SK-N-SH (cell line): Measurements from ENCODE around the gene ZNF248. TPM values are rescaled to one million over a fixed set of nuclear protein-coding genes. Genes with fewer than 3 reads are reported as not detected.

ENCODE experiments used
- CTCF ChIA-PET: fragments of 300-600, 350-600 bp; formaldehyde crosslinking; extraction: SDS; loops from one replicate; lab custom pipeline; 2021; lab: Yijun Ruan, JAX
- POLR2A ChIA-PET: fragments of 350-600 bp; sonication (Branson Sonifier 250); formaldehyde crosslinking; extraction: SDS; loops from one replicate; lab custom pipeline; 2020; ENCODE audit warnings: antibody characterized with exemption, inconsistent platforms; lab: Yijun Ruan, JAX
- DNase-seq: peaks from one replicate; pipeline ENCODE4 v3.0.0; 2012
- H2AFZ ChIP-seq: fragments of 200-600 bp; sonication (generic); 2 replicates; pipeline ENCODE4 v1.8.1; 2016; ENCODE audit warnings: antibody characterized with exemption, mild to moderate bottlenecking, low read depth
- H3F3A ChIP-seq: fragments of 200-600 bp; sonication (generic); replicated peaks from 2 replicates; pipeline ENCODE3; 2016; ENCODE audit warnings: antibody characterized with exemption, mild to moderate bottlenecking; ENCODE audit not compliant: insufficient read depth
- H3K27ac ChIP-seq, 2 experiments: fragments of 200-500 bp in 1 of 2; fragments of 200-600 bp in 1 of 2; sonication (Bioruptor generic) in 1 of 2; sonication (generic), shearing (Covaris generic) in 1 of 2; 2 replicates each; pipeline versions ENCODE4 v1.5.1 to v1.6.1; 2014 to 2016; ENCODE audit warnings: low read depth in 2 of 2, inconsistent platforms in 1 of 2, low read length in 1 of 2, mild to moderate bottlenecking in 1 of 2, mixed read lengths in 1 of 2
- H3K27me3 ChIP-seq: fragments of 200-600 bp; sonication (generic), shearing (Covaris generic); 2 replicates; pipeline ENCODE4 v1.6.1; 2016; ENCODE audit warnings: mixed run types; ENCODE audit not compliant: insufficient read depth
- H3K36me3 ChIP-seq, 2 experiments: fragments of 200-500 bp in 1 of 2; fragments of 200-600 bp in 1 of 2; sonication (Bioruptor generic) in 1 of 2; sonication (generic) in 1 of 2; replicated peaks in 1 of 2; 2 replicates each; pipeline versions ENCODE3 to v1.5.1; 2014 to 2016; ENCODE audit warnings: low read length in 1 of 2, mild to moderate bottlenecking in 1 of 2; ENCODE audit not compliant: insufficient read depth in 2 of 2, control insufficient read depth in 1 of 2
- H3K4me1 ChIP-seq, 2 experiments: fragments of 200-500 bp in 1 of 2; fragments of 200-600 bp in 1 of 2; sonication (Bioruptor generic) in 1 of 2; sonication (generic), shearing (Covaris generic) in 1 of 2; 2 replicates each; pipeline versions ENCODE4 v1.5.1 to v1.6.1; 2014 to 2016; ENCODE audit warnings: low read depth in 1 of 2, low read length in 1 of 2, mixed run types in 1 of 2; ENCODE audit not compliant: insufficient read depth in 2 of 2, control insufficient read depth in 1 of 2
- H3K4me2 ChIP-seq: fragments of 200-600 bp; sonication (generic), shearing (Covaris generic); 2 replicates; pipeline ENCODE4 v1.6.1; 2017; ENCODE audit warnings: mixed run types
- H3K4me3 ChIP-seq, 2 experiments: fragments of 200-500 bp in 1 of 2; fragments of 200-600 bp in 1 of 2; sonication (Bioruptor generic) in 1 of 2; sonication (generic), shearing (Covaris generic) in 1 of 2; 2 replicates each; pipeline versions ENCODE4 v1.5.1 to v1.8.1; 2014 to 2016; ENCODE audit warnings: low read depth in 2 of 2, inconsistent platforms in 1 of 2, low read length in 1 of 2, mild to moderate bottlenecking in 1 of 2, mixed read lengths in 1 of 2, moderate library complexity in 1 of 2
- H3K79me2 ChIP-seq: fragments of 200-600 bp; sonication (generic); 2 replicates; pipeline ENCODE4 v1.8.1; 2017; ENCODE audit warnings: mild to moderate bottlenecking; ENCODE audit not compliant: insufficient read depth
- H3K9ac ChIP-seq: fragments of 200-600 bp; sonication (generic); 2 replicates; pipeline ENCODE4 v1.6.1; 2017; ENCODE audit warnings: mixed run types
- H3K9me2 ChIP-seq: fragments of 200-600 bp; sonication (generic); 2 replicates; pipeline ENCODE4 v1.6.1; 2017; ENCODE audit warnings: mixed run types
- H3K9me3 ChIP-seq: fragments of 200-600 bp; sonication (generic); 2 replicates; pipeline ENCODE4 v1.6.1; 2017; ENCODE audit warnings: mixed run types, mild to moderate bottlenecking, moderate library complexity
- H4K20me1 ChIP-seq: fragments of 200-600 bp; sonication (generic); 2 replicates; pipeline ENCODE4 v1.6.1; 2017; ENCODE audit warnings: mild to moderate bottlenecking, mixed run types; ENCODE audit not compliant: insufficient read depth
- ELF1 ChIP-seq: IDR thresholded peaks from 2 replicates; pipeline ENCODE4 v1.4.0; 2012
- EZH2phosphoT487 ChIP-seq: fragments of 200-600 bp; sonication (generic); IDR thresholded peaks from 2 replicates; pipeline ENCODE4 v1.6.1; 2017; ENCODE audit warnings: low read depth, mixed run types, mild to moderate bottlenecking, antibody characterized with exemption, moderate library complexity, borderline replicate concordance
- FOXJ3 ChIP-seq: sonication (generic); formaldehyde crosslinking; IDR thresholded peaks from 2 replicates; pipeline ENCODE4 v1.5.1; 2020; ENCODE audit warnings: mild to moderate bottlenecking, missing genetic modification reagents
- FOXM1 ChIP-seq: IDR thresholded peaks from 2 replicates; pipeline ENCODE4 v1.4.0; 2012; ENCODE audit warnings: low read depth, mild to moderate bottlenecking
- MEF2A ChIP-seq: IDR thresholded peaks from 2 replicates; pipeline ENCODE4 v1.4.0; 2012; ENCODE audit warnings: low read depth, borderline replicate concordance
- NRF1 ChIP-seq: IDR thresholded peaks from 2 replicates; pipeline ENCODE4 v1.6.1; 2012; ENCODE audit warnings: low read depth, mild to moderate bottlenecking, low read length
- RAD21 ChIP-seq: IDR thresholded peaks from 2 replicates; pipeline ENCODE4 v1.6.1; 2012; ENCODE audit warnings: mild to moderate bottlenecking, low read length
- RCOR1 ChIP-seq: fragments of 150-350 bp; IDR thresholded peaks from 2 replicates; pipeline ENCODE4 v1.6.1; 2017; ENCODE audit warnings: antibody characterized with exemption, low read length
- RFX5 ChIP-seq: IDR thresholded peaks from 2 replicates; pipeline ENCODE4 v1.6.1; 2012; ENCODE audit warnings: mild to moderate bottlenecking, improper control_type of control experiment, low read length
- RXRA ChIP-seq: IDR thresholded peaks from 2 replicates; pipeline ENCODE4 v1.4.0; 2012; ENCODE audit warnings: low read depth, mild to moderate bottlenecking, borderline replicate concordance
- SMC3 ChIP-seq: IDR thresholded peaks from 2 replicates; pipeline ENCODE4 v1.6.1; 2012; ENCODE audit warnings: low read depth, low read length, improper control_type of control experiment
- TAF1 ChIP-seq: IDR thresholded peaks from 2 replicates; pipeline ENCODE4 v1.6.1; 2012; ENCODE audit warnings: low read depth, mild to moderate bottlenecking, low read length, moderate library complexity, borderline replicate concordance
- WGBS: methylation state at CpG from one replicate; pipeline ENCODE4 v1.1.6; 2017; ENCODE audit warnings: low lambda C conversion rate; 5-methylcytosine and 5-hydroxymethylcytosine counted together
- polyA plus RNA-seq, 3 experiments: library from polyadenylated mRNA; depleted of rRNA; stranded (reverse); fragments of >200 nt; gene quantifications; 2 replicates each; pipeline ENCODE4 v1.2.3, GENCODE V29; 2012
- TF ChIP-seq, protein P1 (sequence below): IDR thresholded peaks from 2 replicates; pipeline ENCODE4 v1.6.1; 2012; ENCODE audit warnings: mild to moderate bottlenecking, low read depth, low read length, moderate library complexity
- TF ChIP-seq, protein P2 (sequence below): fragments of 150-350 bp; IDR thresholded peaks from 2 replicates; pipeline ENCODE4 v1.6.1; 2016; ENCODE audit warnings: mild to moderate bottlenecking, low read depth, low read length
- TF ChIP-seq, protein P3 (sequence below): IDR thresholded peaks from 2 replicates; pipeline ENCODE4 v1.4.0; 2012; ENCODE audit warnings: low read depth, borderline replicate concordance
- TF ChIP-seq, protein P4 (sequence below): IDR thresholded peaks from 2 replicates; pipeline ENCODE4 v1.4.0; 2012; ENCODE audit warnings: low read depth, borderline replicate concordance

Gene ZNF248
- polyA plus RNA-seq, 1 of the 3 experiments (the other 2 are of a cell fraction): 6.5 TPM

DNA sequence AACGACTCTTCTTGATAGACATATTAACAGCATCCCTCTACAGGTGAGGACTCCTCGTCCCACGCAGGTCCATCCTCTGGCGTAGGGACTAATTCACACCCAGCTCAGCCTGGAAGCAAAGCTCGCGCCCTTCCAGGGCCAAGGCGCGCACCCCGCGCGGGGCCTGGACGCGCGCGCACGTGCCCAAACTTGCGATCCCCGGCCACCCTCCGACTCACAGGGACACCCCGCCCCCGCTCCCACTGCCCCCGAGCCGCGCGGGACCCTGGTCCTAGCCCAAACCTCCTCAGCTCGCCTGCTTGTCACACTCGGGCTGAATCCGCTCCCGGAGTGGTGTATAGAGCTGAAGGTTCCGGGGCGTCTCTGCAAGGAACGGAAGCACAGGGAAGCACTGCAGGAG lies 76.9 kb downstream of the ZNF248 start (continued):
- TF ChIP-seq RXRA: no peak

DNA sequence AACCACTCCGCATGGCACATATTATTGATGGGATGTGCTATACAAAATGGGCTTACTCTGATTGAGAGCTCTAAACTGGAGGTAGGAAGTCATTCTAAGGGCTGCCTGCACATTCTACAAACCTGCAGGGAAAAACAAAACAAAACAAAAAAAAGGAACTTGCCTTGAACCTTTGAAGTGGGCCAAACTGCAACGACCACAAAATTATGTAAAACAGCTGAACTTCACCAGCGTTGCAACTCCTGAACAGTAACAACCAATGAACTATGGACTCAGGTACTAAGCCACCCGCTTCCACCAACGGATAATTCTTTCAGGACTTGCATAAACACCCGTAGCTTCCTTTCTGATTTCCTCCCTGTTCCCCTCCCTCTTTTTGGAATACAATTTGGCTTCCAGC lies 80.4 kb downstream of the ZNF248 start:
- Histone ChIP-seq H3K79me2 (no peaks in the 10 kb centered on the region), H2AFZ (no peak overlapping the region), H3K4me2 (no peak overlapping the region), H3K27me3 (no peaks in the 10 kb centered on the region), H3K27ac (no peak overlapping the region), H3K36me3 (no peaks in the 10 kb centered on the region), H3K4me3 (no peak overlapping the region), H3K4me1 (no peaks in the 10 kb centered on the region), H3K9me2 (no peaks in the 10 kb centered on the region), H3F3A (no peaks in the 10 kb centered on the region), H3K9me3 (no peaks in the 10 kb centered on the region), H3K9ac (no peak overlapping the region), H4K20me1 (no peaks in the 10 kb centered on the region)
- POLR2A ChIA-PET: no interaction called here
- CTCF ChIA-PET: interaction anchor here (0.8 kb wide), 1 partner anchor 22 kb away, joined by 5 read pairs; no protein-coding TSS in a partner anchor
- no peak for DNase-seq
- TF ChIP-seq RCOR1 (no peak), TAF1 (no peak), ELF1 (no peak), FOXJ3 (CRISPR knock-in tag) (no peak), MEF2A (no peak), EZH2phosphoT487 (no peak), RXRA (no peak), FOXM1 (no peak), SMC3 (no peak), RFX5 (no peak), RAD21 (no peak), NRF1 (no peak)
- TF ChIP-seq, protein P1, sequence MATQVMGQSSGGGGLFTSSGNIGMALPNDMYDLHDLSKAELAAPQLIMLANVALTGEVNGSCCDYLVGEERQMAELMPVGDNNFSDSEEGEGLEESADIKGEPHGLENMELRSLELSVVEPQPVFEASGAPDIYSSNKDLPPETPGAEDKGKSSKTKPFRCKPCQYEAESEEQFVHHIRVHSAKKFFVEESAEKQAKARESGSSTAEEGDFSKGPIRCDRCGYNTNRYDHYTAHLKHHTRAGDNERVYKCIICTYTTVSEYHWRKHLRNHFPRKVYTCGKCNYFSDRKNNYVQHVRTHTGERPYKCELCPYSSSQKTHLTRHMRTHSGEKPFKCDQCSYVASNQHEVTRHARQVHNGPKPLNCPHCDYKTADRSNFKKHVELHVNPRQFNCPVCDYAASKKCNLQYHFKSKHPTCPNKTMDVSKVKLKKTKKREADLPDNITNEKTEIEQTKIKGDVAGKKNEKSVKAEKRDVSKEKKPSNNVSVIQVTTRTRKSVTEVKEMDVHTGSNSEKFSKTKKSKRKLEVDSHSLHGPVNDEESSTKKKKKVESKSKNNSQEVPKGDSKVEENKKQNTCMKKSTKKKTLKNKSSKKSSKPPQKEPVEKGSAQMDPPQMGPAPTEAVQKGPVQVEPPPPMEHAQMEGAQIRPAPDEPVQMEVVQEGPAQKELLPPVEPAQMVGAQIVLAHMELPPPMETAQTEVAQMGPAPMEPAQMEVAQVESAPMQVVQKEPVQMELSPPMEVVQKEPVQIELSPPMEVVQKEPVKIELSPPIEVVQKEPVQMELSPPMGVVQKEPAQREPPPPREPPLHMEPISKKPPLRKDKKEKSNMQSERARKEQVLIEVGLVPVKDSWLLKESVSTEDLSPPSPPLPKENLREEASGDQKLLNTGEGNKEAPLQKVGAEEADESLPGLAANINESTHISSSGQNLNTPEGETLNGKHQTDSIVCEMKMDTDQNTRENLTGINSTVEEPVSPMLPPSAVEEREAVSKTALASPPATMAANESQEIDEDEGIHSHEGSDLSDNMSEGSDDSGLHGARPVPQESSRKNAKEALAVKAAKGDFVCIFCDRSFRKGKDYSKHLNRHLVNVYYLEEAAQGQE: no peak
- TF ChIP-seq, protein P2, sequence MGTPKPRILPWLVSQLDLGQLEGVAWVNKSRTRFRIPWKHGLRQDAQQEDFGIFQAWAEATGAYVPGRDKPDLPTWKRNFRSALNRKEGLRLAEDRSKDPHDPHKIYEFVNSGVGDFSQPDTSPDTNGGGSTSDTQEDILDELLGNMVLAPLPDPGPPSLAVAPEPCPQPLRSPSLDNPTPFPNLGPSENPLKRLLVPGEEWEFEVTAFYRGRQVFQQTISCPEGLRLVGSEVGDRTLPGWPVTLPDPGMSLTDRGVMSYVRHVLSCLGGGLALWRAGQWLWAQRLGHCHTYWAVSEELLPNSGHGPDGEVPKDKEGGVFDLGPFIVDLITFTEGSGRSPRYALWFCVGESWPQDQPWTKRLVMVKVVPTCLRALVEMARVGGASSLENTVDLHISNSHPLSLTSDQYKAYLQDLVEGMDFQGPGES: no peak
- TF ChIP-seq, protein P3, sequence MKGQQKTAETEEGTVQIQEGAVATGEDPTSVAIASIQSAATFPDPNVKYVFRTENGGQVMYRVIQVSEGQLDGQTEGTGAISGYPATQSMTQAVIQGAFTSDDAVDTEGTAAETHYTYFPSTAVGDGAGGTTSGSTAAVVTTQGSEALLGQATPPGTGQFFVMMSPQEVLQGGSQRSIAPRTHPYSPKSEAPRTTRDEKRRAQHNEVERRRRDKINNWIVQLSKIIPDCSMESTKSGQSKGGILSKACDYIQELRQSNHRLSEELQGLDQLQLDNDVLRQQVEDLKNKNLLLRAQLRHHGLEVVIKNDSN: no peak
- TF ChIP-seq, protein P4, sequence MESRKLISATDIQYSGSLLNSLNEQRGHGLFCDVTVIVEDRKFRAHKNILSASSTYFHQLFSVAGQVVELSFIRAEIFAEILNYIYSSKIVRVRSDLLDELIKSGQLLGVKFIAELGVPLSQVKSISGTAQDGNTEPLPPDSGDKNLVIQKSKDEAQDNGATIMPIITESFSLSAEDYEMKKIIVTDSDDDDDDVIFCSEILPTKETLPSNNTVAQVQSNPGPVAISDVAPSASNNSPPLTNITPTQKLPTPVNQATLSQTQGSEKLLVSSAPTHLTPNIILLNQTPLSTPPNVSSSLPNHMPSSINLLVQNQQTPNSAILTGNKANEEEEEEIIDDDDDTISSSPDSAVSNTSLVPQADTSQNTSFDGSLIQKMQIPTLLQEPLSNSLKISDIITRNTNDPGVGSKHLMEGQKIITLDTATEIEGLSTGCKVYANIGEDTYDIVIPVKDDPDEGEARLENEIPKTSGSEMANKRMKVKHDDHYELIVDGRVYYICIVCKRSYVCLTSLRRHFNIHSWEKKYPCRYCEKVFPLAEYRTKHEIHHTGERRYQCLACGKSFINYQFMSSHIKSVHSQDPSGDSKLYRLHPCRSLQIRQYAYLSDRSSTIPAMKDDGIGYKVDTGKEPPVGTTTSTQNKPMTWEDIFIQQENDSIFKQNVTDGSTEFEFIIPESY: no peak
- 14% methylated on average over 6 of the region's 6 CpGs for WGBS
